Measurements from ENCODE around the gene PTPRD. TPM values are rescaled to one million over a fixed set of nuclear protein-coding genes. Genes with fewer than 3 reads are reported as not detected.
A peak's percentile ranks its signal among the peaks of the same experiment; 100 is the strongest.

The PTPRD gene
- total RNA-seq, 1 experiment from 2014 or later = 32.5 TPM

GRCh38 chr9:9396518-9396917, 1216.3 kb downstream of the PTPRD start:
- Histone ChIP-seq H3K18ac (ENCODE audit: insufficient read length, low read depth, low read length) (no peak overlapping the region), H2BK5ac (ENCODE audit: insufficient read length, low read length) (no peak overlapping the region), H4K20me1 (ENCODE audit: control insufficient read depth, insufficient read depth, insufficient read length) (no peaks in the 10 kb centered on the region), H3K14ac (ENCODE audit: insufficient read depth, low read length) (no peak overlapping the region), H3T11ph (ENCODE audit: low read length) (no peak overlapping the region), H3K9ac (ENCODE audit: extremely low read depth, insufficient read length, low read length) (no peak overlapping the region), H4K8ac (replicated peaks; ENCODE audit: insufficient read length, low read depth, low read length) (no peak overlapping the region), H4K91ac (ENCODE audit: insufficient read length, low read depth, low read length) (no peak overlapping the region), H3K27ac (ENCODE audit: insufficient read length, low read depth, low read length) (no peak overlapping the region), H3K23me2 (ENCODE audit: insufficient read length, low read depth, low read length, poor library complexity, severe bottlenecking) (no peaks in the 10 kb centered on the region), H2AFZ (ENCODE audit: low read length) (no peak overlapping the region), H3K23ac (ENCODE audit: insufficient read length, low read depth, low read length) (no peak overlapping the region), H3K27me3 (ENCODE audit: insufficient read depth, low read length) (no peaks in the 10 kb centered on the region), H3K56ac (ENCODE audit: insufficient read length, low read depth, low read length) (no peak overlapping the region), H2BK12ac (ENCODE audit: insufficient read length, low read depth, low read length) (no peak overlapping the region), H2AK5ac (ENCODE audit: insufficient read length, low read length) (no peak overlapping the region), H3K4me1 (ENCODE audit: insufficient read depth, low read length) (no peaks in the 10 kb centered on the region), H3K4me2 (ENCODE audit: insufficient read depth, insufficient read length, low read length) (no peak overlapping the region), H3K4ac (ENCODE audit: low read depth, low read length) (no peak overlapping the region), H2BK120ac (ENCODE audit: low read depth, low read length, poor library complexity, severe bottlenecking) (no peak overlapping the region), H3K79me2 (ENCODE audit: insufficient read depth, low read length) (no peaks in the 10 kb centered on the region), H3K9me3 (ENCODE audit: control insufficient read depth, low read depth, low read length) (no peaks in the 10 kb centered on the region), H2BK15ac (ENCODE audit: low read depth, low read length) (no peak overlapping the region), H3K79me1 (ENCODE audit: insufficient read depth, low read depth, low read length, poor library complexity, severe bottlenecking) (no peaks in the 10 kb centered on the region), H4K5ac (ENCODE audit: insufficient read length, low read depth, low read length) (no peak overlapping the region), H2BK20ac (ENCODE audit: low read depth, low read length, poor library complexity, severe bottlenecking) (no peak overlapping the region)
- peaks cover 5 to 8% of the 10 kb centered on the region in 2 experiments for H3K4me1 Mint-ChIP-seq
- no peaks in the 10 kb centered on the region for H3K27me3 Mint-ChIP-seq (ENCODE audit: low read depth)
- no peak for TF ChIP-seq CTCF (conservative IDR thresholded peaks at IDR 0.05)
- peak overlapping the region in 1 of 3 experiments; percentile 41; a peak in 1 of 7 replicates for H3K27ac Mint-ChIP-seq
- H3K36me3 Mint-ChIP-seq (ENCODE audit: insufficient read depth in 1 of 3, low read depth in 3 of 3) = no peaks in the 10 kb centered on the region; a peak in 1 of 7 replicates
- H3K9me3 Mint-ChIP-seq = no peaks in the 10 kb centered on the region
- DNase-seq = no peak
- no CpG with 5 or more reads among the region's 2 CpGs for WGBS (ENCODE audit: extremely low coverage, insufficient read length, low lambda C conversion rate)
- no peak overlapping the region for H3K4me3 Mint-ChIP-seq

All from H9 (cell line).